ENCODE data around the gene KCNT2. TPM values are rescaled to one million over a fixed set of nuclear protein-coding genes. Genes with fewer than 3 reads are reported as not detected.

The KCNT2 gene
- total and polyA plus RNA-seq, 2 of the 8 experiments (the other 6 are each of a cell fraction or from before 2014, with no cell fraction given) = 2.3 to 10.2 TPM

- H3K79me2 ChIP-seq (ENCODE audit: control insufficient read depth in 1 of 2, insufficient read depth in 2 of 2, low read length in 2 of 2) = no peaks in the 10 kb centered on the region
- no peak overlapping the region for H3K27ac ChIP-seq (ENCODE audit: low read depth, low read length)
- ChIA-PET CTCF (ENCODE audit: partially characterized antibody) (interaction anchor here (2.1 kb wide), 1 partner anchor 159 kb away, joined by 14 read pairs; no protein-coding TSS in a partner anchor), POLR2A (ENCODE audit: partially characterized antibody) (no interaction called here)
- H2BK12ac ChIP-seq (ENCODE audit: low read depth, low read length) = no peak overlapping the region
- no peak overlapping the region for H2BK5ac ChIP-seq (ENCODE audit: low read depth, low read length)
- no peak overlapping the region for H4K8ac ChIP-seq (ENCODE audit: extremely low read depth, insufficient read depth, low read length)
- no peak overlapping the region for H3K56ac ChIP-seq (replicated peaks; ENCODE audit: insufficient read length, low read depth, low read length)
- H3K27me3 ChIP-seq (replicated peaks in 1 of 4; ENCODE audit: control insufficient read depth in 3 of 4, extremely low read depth in 1 of 4, insufficient read depth in 3 of 4, low read length in 3 of 4) = no peaks in the 10 kb centered on the region
- H2AFZ ChIP-seq (ENCODE audit: low read length) = no peak overlapping the region
- H3K9me3 ChIP-seq (ENCODE audit: insufficient read depth in 2 of 2, low read depth in 1 of 2, low read length in 1 of 2) = no peaks in the 10 kb centered on the region
- no peaks in the 10 kb centered on the region for H4K20me1 ChIP-seq (replicated peaks in 1 of 2; ENCODE audit: control insufficient read depth in 1 of 2, insufficient read depth in 2 of 2, low read length in 2 of 2)
- no peak overlapping the region for H2BK20ac ChIP-seq (ENCODE audit: low read length)
- H2AK5ac ChIP-seq (ENCODE audit: low read depth, low read length) = no peak overlapping the region
- DNase-seq (ENCODE audit: low read depth in 1 of 2, low spot score in 2 of 2) (no peak), FAIRE-seq (no peak)
- no peak overlapping the region for H4K91ac ChIP-seq (replicated peaks; ENCODE audit: insufficient read length, low read length)
- no peak overlapping the region for H3K14ac ChIP-seq (ENCODE audit: insufficient read length)
- H4K5ac ChIP-seq (ENCODE audit: insufficient read length, low read depth, low read length) = no peak overlapping the region
- no peaks in the 10 kb centered on the region; a peak in 1 of 8 replicates for H3K36me3 ChIP-seq (ENCODE audit: control insufficient read depth in 2 of 4, insufficient read depth in 4 of 4, low read length in 3 of 4)
- peaks cover 2 to 25% (median 9%) of the 10 kb centered on the region in 4 experiments; a peak in 5 of 7 replicates for H3K4me1 ChIP-seq (replicated peaks in 1 of 4; ENCODE audit: control insufficient read depth in 3 of 4, insufficient read depth in 4 of 4, low read length in 3 of 4)
- no peak overlapping the region for H2BK120ac ChIP-seq (replicated peaks; ENCODE audit: low read depth, low read length)
- no peak overlapping the region for H3K4me2 ChIP-seq (ENCODE audit: insufficient read depth in 1 of 2, low read depth in 2 of 2, low read length in 2 of 2)
- H3K23me2 ChIP-seq (ENCODE audit: low read depth, low read length) = no peaks in the 10 kb centered on the region
- no peak overlapping the region for H2BK15ac ChIP-seq (ENCODE audit: low read length)
- H3K23ac ChIP-seq (ENCODE audit: insufficient read length) = no peak overlapping the region
- H3K9ac ChIP-seq (replicated peaks in 1 of 4; ENCODE audit: extremely low read depth in 1 of 4, low read depth in 3 of 4, low read length in 3 of 4) = no peak overlapping the region
- H3K18ac ChIP-seq (ENCODE audit: extremely low read depth, low read length) = no peak overlapping the region
- no peak overlapping the region for H3K4me3 ChIP-seq (ENCODE audit: extremely low read depth in 1 of 4, insufficient read depth in 2 of 4, low read depth in 3 of 4, low read length in 4 of 4)
- 100% methylated on average over 1 of the region's 1 CpG; no CpG with 5 or more reads in 1 of the 2 experiments for WGBS, 2 experiments (ENCODE audit: extremely low coverage in 1 of 2, insufficient coverage in 1 of 2, insufficient read length in 1 of 2, insufficient replicate concordance in 2 of 2, low coverage in 1 of 2, low lambda C conversion rate in 2 of 2, missing lambda C conversion rate in 1 of 2)
- no peak overlapping the region for H3K4ac ChIP-seq (replicated peaks; ENCODE audit: insufficient read length, low read depth, low read length)
- H3K79me1 ChIP-seq (ENCODE audit: low read depth, low read length) = no peaks in the 10 kb centered on the region
- no peak for TF ChIP-seq SIRT6 (IDR thresholded peaks at IDR 0.05; ENCODE audit: low read length)
- TF ChIP-seq SUZ12 (IDR thresholded peaks at IDR 0.05; ENCODE audit: low read length) = no peak
- no peak for TF ChIP-seq CEBPB (IDR thresholded peaks at IDR 0.05; ENCODE audit: low read depth, low read length)
- no peak for TF ChIP-seq CTCF (IDR thresholded peaks at IDR 0.05; ENCODE audit: control extremely low read depth in 1 of 3, insufficient read depth in 1 of 3, low read depth in 1 of 3, low read length in 3 of 3)
- no peak for TF ChIP-seq TAF1 (IDR thresholded peaks at IDR 0.05; ENCODE audit: low read depth, low read length)
- TF ChIP-seq RNF2 (IDR thresholded peaks at IDR 0.05; ENCODE audit: borderline replicate concordance, low read depth, low read length, missing control alignments, poor library complexity, severe bottlenecking) = no peak
- TF ChIP-seq CHD1 (IDR thresholded peaks at IDR 0.05; ENCODE audit: low read depth, low read length) = no peak
- TF ChIP-seq FOSL1 (IDR thresholded peaks at IDR 0.05; ENCODE audit: insufficient read depth, low read depth, low read length) = no peak
- no peak for TF ChIP-seq RAD21 (IDR thresholded peaks at IDR 0.05 in 1 of 2, conservative IDR thresholded peaks at IDR 0.05 in 1 of 2; ENCODE audit: low read depth in 2 of 2, low read length in 2 of 2)
- TF ChIP-seq CHD2 (IDR thresholded peaks at IDR 0.05; ENCODE audit: low read length) = no peak
- TF ChIP-seq RFX5 (IDR thresholded peaks at IDR 0.05; ENCODE audit: borderline replicate concordance, low read depth, low read length) = no peak
- TF ChIP-seq TCF12 (IDR thresholded peaks at IDR 0.05; ENCODE audit: low read depth, low read length) = no peak
Observed at GRCh38 chr1:196308176-196308575, 300.1 kb downstream of the KCNT2 start.

Measured in H1 (cell line).